Hepatocyte (in vitro differentiated cells): ENCODE measurements around the gene CACNA1C. TPM values are rescaled to one million over a fixed set of nuclear protein-coding genes. Genes with fewer than 3 reads are reported as not detected.

Source experiments
- DNase-seq: peaks from one replicate; pipeline ENCODE4 v3.0.0-alpha.2; 2016; ENCODE audit warnings: low spot score
- H2AFZ ChIP-seq: fragments of 200-600 bp; sonication (generic); 2 replicates; pipeline ENCODE4 v1.6.0; 2016; ENCODE audit warnings: antibody characterized with exemption, mild to moderate bottlenecking
- H3K27ac ChIP-seq: fragments of 200-600 bp; sonication (generic); 2 replicates; pipeline ENCODE4 v1.5.1; 2016; ENCODE audit warnings: mild to moderate bottlenecking
- H3K27me3 ChIP-seq: fragments of 200-600 bp; sonication (generic); 2 replicates; pipeline ENCODE4 v1.6.1; 2016
- H3K36me3 ChIP-seq: fragments of 200-600 bp; sonication (generic); replicated peaks from 2 replicates; pipeline ENCODE4 v1.5.1; 2016; ENCODE audit warnings: low read depth; ENCODE audit not compliant: insufficient read depth
- H3K4me1 ChIP-seq: fragments of 200-600 bp; sonication (generic); 2 replicates; pipeline ENCODE4 v1.5.1; 2016; ENCODE audit warnings: mild to moderate bottlenecking, moderate library complexity; ENCODE audit not compliant: insufficient read depth
- H3K4me2 ChIP-seq: fragments of 200-600 bp; sonication (generic); 2 replicates; pipeline ENCODE4 v1.6.0; 2016
- H3K4me3 ChIP-seq: fragments of 200-600 bp; sonication (generic); 2 replicates; pipeline ENCODE4 v1.5.1; 2016; ENCODE audit warnings: mild to moderate bottlenecking
- H3K79me2 ChIP-seq: fragments of 200-600 bp; sonication (generic); 2 replicates; pipeline ENCODE4 v1.6.0; 2017; ENCODE audit warnings: mild to moderate bottlenecking
- H3K9me2 ChIP-seq: fragments of 200-600 bp; sonication (generic); replicated peaks from 2 replicates; pipeline ENCODE4 v1.6.0; 2017; ENCODE audit warnings: mild to moderate bottlenecking; ENCODE audit not compliant: insufficient read depth
- H3K9me3 ChIP-seq: fragments of 200-600 bp; sonication (generic); 2 replicates; pipeline ENCODE4 v1.5.1; 2016; ENCODE audit warnings: low read depth, mild to moderate bottlenecking
- H4K20me1 ChIP-seq: fragments of 200-600 bp; sonication (generic); 2 replicates; pipeline ENCODE4 v1.6.0; 2016; ENCODE audit warnings: mild to moderate bottlenecking; ENCODE audit not compliant: insufficient read depth, poor library complexity, severe bottlenecking
- EZH2 ChIP-seq: fragments of 200-600 bp; sonication (generic); IDR thresholded peaks from 2 replicates; pipeline ENCODE4 v1.6.1; 2016; ENCODE audit warnings: antibody characterized with exemption, mild to moderate bottlenecking, borderline replicate concordance
- EZH2phosphoT487 ChIP-seq: fragments of 200-600 bp; sonication (generic); IDR thresholded peaks from one replicate; pipeline ENCODE4 v1.6.1; 2018; ENCODE audit warnings: antibody characterized with exemption, mild to moderate bottlenecking, low read depth, moderate library complexity; ENCODE audit not compliant: unreplicated experiment, severe bottlenecking
- WGBS: methylation state at CpG from one replicate; pipeline ENCODE4 v1.1.6; 2016; ENCODE audit warnings: low lambda C conversion rate; ENCODE audit errors: missing lambda C conversion rate; 5-methylcytosine and 5-hydroxymethylcytosine counted together
- polyA plus RNA-seq: library from polyadenylated mRNA; unstranded; fragments of >200 nt; fragmentation: Nextera tagmentation; extraction: Ambion mirVana; gene quantifications from 2 replicates; pipeline ENCODE4 v1.2.1, GENCODE V29; 2016
- total RNA-seq: library from RNA; depleted of rRNA; stranded (reverse); fragments of >200 nt; gene quantifications from 2 replicates; pipeline ENCODE4 v1.2.3, GENCODE V29; 2014
- TF ChIP-seq, protein P1 (sequence below): fragments of 200-600 bp; sonication (generic); IDR thresholded peaks from 2 replicates; pipeline ENCODE4 v1.5.1; 2016; ENCODE audit warnings: antibody characterized with exemption, mild to moderate bottlenecking; ENCODE audit not compliant: poor library complexity

The CACNA1C gene
- total and polyA plus RNA-seq, 2 experiments from 2014 or later = 3.2 to 4.0 TPM

DNA sequence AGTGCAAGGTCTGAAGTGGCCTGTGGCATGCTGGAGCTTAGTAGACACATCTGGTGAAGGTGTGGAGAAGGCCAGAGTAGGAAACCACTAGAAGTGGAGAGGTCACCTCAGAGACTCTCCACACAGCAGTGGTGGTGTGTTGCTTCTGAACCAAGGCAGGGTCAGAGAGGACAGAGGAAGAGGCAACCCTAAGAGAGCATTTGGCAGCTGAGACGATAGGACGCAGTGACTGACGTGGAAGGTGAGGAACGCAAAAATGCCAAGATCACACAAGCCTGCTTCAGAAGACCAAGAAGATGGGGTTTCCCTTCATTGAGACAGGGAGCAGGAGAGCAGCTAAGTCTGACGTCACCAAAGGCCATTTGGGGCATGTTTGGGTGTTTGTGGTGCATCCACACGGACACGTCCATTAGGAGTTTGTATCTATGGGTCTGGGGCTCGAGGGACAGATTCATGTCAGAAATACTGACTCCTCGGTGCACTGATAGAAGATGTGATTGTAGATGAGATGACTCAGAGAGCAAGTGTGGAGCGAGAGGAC lies 338.1 kb downstream of the CACNA1C start:
- Histone ChIP-seq H3K27me3 (no peaks in the 10 kb centered on the region), H3K79me2 (no peaks in the 10 kb centered on the region), H3K9me3 (no peaks in the 10 kb centered on the region), H2AFZ (no peak overlapping the region), H3K4me3 (no peak overlapping the region), H4K20me1 (no peaks in the 10 kb centered on the region), H3K27ac (no peak overlapping the region), H3K4me2 (no peak overlapping the region), H3K36me3 (no peaks in the 10 kb centered on the region), H3K9me2 (no peaks in the 10 kb centered on the region), H3K4me1 (no peaks in the 10 kb centered on the region)
- 96% methylated on average over 10 of the region's 10 CpGs for WGBS
- no peak for DNase-seq
- no peak for TF ChIP-seq EZH2
- no peak for TF ChIP-seq EZH2phosphoT487
- TF ChIP-seq, protein P1, sequence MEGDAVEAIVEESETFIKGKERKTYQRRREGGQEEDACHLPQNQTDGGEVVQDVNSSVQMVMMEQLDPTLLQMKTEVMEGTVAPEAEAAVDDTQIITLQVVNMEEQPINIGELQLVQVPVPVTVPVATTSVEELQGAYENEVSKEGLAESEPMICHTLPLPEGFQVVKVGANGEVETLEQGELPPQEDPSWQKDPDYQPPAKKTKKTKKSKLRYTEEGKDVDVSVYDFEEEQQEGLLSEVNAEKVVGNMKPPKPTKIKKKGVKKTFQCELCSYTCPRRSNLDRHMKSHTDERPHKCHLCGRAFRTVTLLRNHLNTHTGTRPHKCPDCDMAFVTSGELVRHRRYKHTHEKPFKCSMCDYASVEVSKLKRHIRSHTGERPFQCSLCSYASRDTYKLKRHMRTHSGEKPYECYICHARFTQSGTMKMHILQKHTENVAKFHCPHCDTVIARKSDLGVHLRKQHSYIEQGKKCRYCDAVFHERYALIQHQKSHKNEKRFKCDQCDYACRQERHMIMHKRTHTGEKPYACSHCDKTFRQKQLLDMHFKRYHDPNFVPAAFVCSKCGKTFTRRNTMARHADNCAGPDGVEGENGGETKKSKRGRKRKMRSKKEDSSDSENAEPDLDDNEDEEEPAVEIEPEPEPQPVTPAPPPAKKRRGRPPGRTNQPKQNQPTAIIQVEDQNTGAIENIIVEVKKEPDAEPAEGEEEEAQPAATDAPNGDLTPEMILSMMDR = no peak

DNA sequence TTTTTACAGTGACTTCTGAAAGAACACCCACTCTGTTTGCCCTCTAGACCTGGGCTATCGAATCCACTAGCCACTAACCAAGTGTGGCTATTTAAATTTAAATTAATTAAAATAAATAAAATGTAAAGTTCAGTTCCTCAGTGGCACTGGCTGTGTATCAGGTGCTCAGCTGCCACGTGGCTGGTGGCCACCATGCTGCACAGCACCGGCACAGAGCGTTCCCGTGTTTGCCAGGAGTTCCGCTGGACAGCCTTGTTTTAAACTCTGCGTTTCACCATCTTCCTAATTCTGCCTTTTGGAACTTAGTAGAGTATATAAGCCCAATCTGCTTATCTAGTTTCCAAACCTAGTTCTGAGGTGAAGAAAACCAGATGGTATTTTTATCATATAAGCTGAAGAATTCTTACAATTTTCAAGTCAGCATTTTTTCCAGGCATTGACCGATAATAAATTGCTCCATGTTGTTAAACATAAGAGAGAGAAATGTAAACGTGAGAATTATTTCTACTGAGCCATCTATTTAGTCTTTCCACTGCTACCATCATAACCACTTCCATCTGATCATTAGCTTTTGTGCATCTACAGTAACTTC lies 339.0 kb downstream of the CACNA1C start:
- Histone ChIP-seq H3K79me2 (no peaks in the 10 kb centered on the region), H3K4me2 (no peak overlapping the region), H3K27ac (no peak overlapping the region), H3K4me3 (no peak overlapping the region), H3K4me1 (peaks cover 1% of the 10 kb centered on the region), H3K9me3 (no peaks in the 10 kb centered on the region), H4K20me1 (no peaks in the 10 kb centered on the region), H3K27me3 (no peaks in the 10 kb centered on the region), H3K36me3 (no peaks in the 10 kb centered on the region), H3K9me2 (no peaks in the 10 kb centered on the region), H2AFZ (no peak overlapping the region)
- DNase-seq = no peak
- 72% methylated on average over 9 of the region's 9 CpGs for WGBS
- no peak for TF ChIP-seq EZH2phosphoT487
- TF ChIP-seq EZH2 = no peak
- TF ChIP-seq, protein P1 = no peak

DNA sequence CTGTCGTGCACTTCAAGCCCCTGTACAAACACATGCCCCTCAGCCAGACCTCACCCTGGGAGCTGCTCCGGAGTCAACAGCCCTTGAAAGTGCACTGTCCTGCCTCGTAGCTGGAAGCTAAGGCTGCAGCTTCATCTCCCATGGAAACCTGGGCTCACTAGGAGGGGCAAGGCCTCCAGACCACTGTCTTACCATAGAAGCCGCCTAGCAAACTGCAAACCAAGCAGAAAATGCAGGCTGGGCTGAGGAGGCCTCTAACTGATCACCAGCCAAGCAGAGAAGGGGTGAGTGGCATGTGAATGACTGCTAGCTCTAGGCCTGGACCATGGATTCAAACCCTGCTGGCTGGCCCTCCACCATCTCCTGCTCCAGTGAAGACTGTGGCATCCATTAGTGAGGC lies 340.2 kb downstream of the CACNA1C start:
- H3K36me3 ChIP-seq = no peaks in the 10 kb centered on the region
- no peaks in the 10 kb centered on the region for H3K9me2 ChIP-seq
- no peak for DNase-seq
- WGBS = 72% methylated on average over 4 of the region's 4 CpGs
- TF ChIP-seq, protein P1 = no peak
- no peak for TF ChIP-seq EZH2
- TF ChIP-seq EZH2phosphoT487 = no peak
- H3K79me2 ChIP-seq = no peaks in the 10 kb centered on the region
- H3K9me3 ChIP-seq = no peaks in the 10 kb centered on the region
- no peak overlapping the region for H3K4me2 ChIP-seq
- peaks cover 3% of the 10 kb centered on the region for H3K4me1 ChIP-seq
- H4K20me1 ChIP-seq = no peaks in the 10 kb centered on the region
- no peaks in the 10 kb centered on the region for H3K27me3 ChIP-seq
- no peak overlapping the region for H2AFZ ChIP-seq
- no peak overlapping the region for H3K27ac ChIP-seq
- H3K4me3 ChIP-seq = no peak overlapping the region
